SKM-1 treated with dmso at 0.1 percent for 144 hours (cell line): ENCODE measurements around the gene EIF4A2.
"Not testable (repeated sequence)": the region's sequence is repeated elsewhere in the genome, so short reads cannot be mapped to it uniquely, and the experiment has no call there.

Experiments
- DNase-seq: peaks from one replicate; lab custom pipeline; 2025; ENCODE audit not compliant: unreplicated experiment; lab: John Stamatoyannopoulos, UW

EIF4A2 gene

DNA sequence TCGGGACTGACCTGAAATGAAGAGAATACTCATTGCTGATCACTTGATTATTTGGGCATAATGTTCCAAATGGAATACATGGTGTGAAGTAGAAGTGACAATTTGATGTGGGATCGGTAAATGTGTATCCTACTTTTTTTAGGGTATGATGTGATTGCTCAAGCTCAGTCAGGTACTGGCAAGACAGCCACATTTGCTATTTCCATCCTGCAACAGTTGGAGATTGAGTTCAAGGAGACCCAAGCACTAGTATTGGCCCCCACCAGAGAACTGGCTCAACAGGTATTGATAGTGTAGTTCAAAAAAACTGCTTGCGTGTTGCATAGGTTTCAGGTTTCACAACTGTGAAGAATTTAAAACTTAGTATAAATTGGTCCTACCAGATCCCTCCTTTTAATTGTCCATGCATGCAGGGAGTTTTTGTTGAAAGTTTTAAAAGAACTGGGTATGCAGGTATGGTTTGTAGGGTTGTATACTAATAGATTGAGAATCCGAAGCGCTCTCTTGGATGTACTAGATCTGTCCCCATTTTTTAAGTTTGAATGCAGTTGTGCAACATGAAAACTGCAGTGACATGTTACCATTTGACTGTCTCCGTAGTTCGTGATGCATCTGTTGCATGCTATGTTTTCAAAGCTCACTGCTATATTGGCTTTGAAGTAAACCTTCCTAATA is 1.6 kb downstream of the EIF4A2 start:
- DNase-seq = no peak

DNA sequence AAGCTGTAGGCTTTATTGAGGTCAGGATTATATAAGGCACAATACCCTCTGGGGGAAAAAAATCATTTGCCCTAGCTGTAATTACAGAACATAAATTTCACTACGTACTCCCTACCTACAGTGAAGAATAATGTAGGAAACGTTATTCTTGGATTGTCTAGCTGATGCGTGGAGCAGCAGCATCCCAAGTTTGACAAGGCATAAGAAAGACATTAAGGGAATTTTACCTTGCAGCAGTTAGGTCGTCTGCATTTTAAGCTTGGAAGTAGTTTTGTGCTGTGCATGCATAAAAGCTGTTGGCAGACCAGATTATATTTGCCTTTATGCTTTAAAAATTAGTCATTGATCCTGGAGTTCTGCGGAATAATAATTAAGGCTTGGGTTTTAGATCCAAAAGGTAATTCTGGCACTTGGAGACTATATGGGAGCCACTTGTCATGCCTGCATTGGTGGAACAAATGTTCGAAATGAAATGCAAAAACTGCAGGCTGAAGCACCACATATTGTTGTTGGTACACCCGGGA is 2.2 kb downstream of the EIF4A2 start:
- DNase-seq = no peak

DNA sequence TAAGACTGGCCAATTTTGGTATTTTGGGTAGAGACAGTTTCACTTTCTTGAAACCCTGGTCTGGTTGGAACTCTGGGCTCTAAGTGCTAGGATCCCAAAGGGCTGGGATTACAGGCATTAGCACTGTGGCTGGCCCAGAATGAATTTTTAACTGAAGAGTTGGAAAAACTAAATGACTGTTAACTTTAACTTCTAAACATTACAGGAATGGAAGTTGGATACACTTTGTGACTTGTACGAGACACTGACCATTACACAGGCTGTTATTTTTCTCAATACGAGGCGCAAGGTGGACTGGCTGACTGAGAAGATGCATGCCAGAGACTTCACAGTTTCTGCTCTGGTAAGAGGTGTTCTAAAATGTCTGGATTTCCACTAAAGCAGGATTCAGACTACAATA is 3.5 kb downstream of the EIF4A2 start:
- no peak for DNase-seq

GRCh38 chr3:186787642-186788481 is 4.5 kb downstream of the EIF4A2 start:
- DNase-seq = no peak

DNA sequence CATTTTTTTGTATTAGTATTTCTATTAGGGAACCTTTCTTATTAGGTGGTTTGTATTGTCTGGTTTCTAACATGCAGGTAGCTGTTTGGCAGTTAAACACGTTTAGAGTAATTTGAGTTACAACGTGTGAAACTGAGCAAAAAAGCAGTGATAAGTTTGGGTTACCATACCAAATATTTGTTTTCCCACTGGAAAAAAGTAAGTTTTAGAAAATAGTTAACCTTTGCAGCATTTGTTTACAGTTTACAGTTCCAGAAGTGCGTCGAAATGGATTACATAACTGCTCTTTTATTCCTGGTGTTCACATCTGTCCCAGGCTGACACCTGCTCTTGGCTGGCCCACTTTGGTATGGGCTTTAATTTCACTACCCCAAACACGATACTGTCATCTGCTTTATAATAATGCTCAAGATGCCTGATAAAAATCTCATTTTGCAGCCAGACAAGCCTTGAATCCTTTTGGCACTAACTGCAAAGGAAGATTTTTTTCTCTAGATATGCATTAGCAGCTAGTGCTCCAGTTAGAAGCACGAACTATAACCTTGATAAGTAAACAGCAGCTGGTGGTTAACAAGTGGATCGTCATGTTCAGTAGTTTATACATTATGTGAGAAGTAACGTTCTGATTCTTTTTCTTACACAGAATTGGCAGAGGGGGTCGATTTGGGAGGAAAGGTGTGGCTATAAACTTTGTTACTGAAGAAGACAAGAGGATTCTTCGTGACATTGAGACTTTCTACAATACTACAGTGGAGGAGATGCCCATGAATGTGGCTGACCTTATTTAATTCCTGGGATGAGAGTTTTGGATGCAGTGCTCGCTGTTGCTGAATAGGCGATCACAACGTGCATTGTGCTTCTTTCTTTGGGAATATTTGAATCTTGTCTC is 5.3 kb downstream of the EIF4A2 start:
- DNase-seq = no peak

DNA sequence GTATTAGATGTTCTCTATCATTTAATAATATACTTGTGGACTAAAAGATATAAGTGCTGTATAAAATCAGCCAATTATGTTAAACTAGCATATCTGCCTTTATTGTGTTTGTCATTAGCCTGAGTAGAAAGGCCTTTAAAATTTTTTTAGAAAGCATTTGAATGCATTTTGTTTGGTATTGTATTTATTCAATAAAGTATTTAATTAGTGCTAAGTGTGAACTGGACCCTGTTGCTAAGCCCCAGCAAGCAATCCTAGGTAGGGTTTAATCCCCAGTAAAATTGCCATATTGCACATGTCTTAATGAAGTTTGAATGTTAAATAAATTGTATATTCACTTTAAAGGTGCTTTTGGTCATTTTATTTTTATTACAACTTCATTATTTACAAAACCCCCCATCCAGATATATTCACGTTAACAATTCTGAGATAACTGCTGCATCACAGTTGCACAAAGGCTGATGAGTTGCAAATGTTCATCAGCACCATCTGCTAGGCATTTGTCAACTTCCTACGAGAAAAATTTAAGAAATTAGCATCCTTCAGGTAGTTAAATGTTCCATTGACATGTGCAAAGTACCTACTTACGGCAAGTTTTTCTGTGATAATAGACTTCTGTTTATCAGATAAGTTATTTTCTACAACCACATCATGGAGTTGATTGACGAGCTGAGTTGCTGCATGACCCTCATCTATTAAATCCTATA is 6.3 kb downstream of the EIF4A2 start:
- no peak for DNase-seq

- DNase-seq = no peak
Observed at GRCh38 chr3:186790261-186790981, 7.0 kb downstream of the EIF4A2 start.

DNA sequence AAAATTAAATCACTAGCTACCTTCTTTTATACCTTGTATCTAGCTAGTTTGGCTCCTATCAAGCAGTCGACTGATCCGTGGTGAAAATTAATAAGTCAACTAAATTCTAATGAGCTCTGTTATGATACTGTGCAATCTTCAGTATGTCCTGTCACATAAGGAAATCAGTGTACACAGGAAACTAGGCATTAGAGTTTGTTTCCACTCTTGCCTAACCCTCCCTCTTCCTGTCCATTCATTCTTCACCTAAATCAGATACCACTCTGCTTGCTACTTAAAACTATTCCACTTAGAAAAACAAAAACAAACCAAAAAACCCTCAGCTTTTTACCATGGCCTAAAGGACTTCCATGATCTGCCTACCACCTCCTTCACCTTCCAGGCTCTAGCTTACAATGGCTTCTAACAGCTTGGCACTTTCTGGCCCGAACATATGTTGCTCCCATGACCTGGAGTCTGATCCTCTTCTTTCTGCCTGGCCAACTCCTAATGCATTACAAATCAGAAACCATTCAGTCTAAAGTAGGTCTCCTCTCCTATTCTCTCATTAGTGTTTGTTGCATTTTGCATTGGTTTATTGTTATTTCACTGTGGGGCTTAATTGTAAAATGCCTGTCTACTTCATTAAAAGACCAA is 15.0 kb downstream of the EIF4A2 start:
- no peak for DNase-seq

GRCh38 chr3:186800285-186800684 is 16.9 kb downstream of the EIF4A2 start:
- no peak for DNase-seq

DNA sequence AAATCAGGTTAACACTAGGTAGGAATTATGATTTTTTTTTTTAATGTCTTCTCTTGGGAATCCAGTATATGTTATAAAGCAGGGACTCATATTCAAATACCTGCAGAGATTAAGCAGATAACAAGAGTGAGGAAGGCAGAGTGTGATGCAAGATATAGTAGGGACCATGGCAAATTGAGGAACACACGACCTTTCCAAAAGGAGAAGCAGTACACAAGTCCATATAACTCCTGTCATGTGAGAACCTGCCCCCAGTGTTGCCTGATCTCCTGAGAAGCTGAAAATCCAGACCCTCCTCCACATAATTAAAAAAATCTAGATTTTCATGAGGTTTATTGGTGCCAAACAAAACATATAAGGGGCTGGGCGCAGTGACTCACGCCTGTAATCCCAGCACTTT is 19.3 kb downstream of the EIF4A2 start:
- DNase-seq = no peak

DNA sequence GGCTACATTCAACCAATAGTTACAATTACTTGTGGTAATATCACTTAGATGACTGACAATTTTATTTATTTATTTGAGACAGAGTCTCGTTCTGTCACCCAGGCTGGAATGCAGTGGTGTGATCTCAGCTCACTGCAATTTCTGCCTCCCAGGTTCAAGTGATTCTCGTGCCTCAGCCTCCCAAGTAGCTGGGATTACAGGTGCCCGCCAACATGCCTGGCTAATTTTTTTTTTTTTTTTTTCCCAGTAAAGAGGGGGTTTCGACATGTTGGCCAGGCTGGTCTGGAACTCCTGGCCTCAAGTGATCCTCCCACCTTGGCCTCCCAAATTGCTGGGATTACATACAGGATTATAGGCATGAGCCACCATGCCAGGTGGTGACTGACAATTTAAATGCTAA is 20.1 kb downstream of the EIF4A2 start:
- DNase-seq = not testable (repeated sequence)

- peak; percentile 78 for DNase-seq
Observed at GRCh38 chr3:186806089-186807055, 23.0 kb downstream of the EIF4A2 start, which contains the start of gene RFC4. Gene RFC4 (minus strand): TSS chr3:186806482. CDS start chr3:186804713, 1,769 bp downstream.

DNA sequence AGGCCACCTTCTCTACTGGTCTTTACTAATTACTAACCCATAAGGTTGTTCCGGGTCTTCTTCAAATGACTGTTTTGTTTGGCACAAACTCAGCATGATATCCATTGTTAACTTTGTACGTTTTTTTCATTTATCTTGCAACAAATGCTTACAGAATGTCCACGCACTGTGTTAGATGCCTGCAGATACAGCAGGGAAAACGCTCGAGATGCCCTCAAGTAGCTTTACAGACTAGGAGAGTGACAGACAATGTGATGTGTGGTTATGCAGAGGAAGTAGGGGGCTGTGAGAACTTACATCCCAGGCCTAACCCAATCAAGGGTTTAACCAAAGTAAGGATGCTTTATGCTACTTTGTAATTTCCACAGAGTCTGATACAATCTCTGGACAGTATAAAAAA is 23.9 kb downstream of the EIF4A2 start:
- DNase-seq = no peak

DNA sequence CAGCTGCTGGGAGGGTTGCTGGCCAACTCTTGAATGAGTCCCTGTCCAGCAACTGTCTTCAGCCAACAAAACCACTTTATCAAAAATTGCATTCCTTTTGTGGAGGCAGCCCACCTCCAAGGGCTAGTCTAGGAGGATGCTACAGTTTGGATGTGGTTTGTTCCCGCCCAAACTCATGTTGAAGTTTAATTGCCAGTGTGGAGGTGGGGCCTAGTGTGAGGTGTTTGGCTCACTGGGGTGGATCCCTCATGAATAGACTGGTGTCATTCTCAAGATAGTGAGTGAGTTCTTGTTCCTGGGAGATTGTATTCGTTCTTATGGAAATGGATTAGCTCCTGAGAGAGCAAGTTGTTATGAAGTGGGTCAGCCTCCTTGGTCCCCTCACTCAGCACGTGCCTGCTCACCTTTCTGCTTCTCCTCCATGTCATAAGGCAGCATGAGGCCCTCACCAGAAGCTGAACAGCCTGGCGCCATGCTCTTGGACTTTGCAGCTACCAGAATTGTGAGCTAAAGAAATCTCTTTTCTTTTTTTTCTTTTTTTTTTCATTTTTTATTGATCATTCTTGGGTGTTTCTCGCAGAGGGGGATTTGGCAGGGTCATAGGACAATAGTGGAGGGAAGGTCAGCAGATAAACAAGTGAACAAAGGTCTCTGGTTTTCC is 27.1 kb downstream of the EIF4A2 start:
- no peak for DNase-seq

- not testable (repeated sequence) for DNase-seq
Observed at GRCh38 chr3:186811313-186811712, 27.9 kb downstream of the EIF4A2 start.

GRCh38 chr3:186814100-186814499 is 30.7 kb downstream of the EIF4A2 start:
- DNase-seq = no peak

- DNase-seq = peak; percentile 79
Observed at GRCh38 chr3:186815435-186815834, 32.1 kb downstream of the EIF4A2 start.

DNA sequence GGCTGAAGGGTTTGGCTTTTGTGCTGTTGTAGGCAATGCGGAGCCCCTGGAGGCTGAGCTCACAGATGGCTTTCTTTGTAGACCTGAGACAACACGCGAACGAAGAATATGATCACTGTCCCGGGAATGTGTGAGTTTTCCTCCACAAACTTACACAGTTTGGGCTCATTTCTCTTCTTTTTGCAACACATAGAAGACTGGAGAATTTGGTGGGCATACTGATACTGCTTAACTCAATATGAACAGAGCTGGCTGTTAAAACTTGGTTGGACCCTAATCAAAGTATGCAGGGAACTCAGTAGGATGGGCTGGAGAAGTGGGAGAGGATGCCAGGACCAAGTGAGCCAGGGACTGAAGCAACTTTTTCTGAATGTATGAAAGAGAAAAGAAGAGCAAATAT is 35.1 kb downstream of the EIF4A2 start:
- no peak for DNase-seq
